ENCODE data around the gene FBRSL1. TPM values are rescaled to one million over a fixed set of nuclear protein-coding genes. Genes with fewer than 3 reads are reported as not detected.
A peak's percentile ranks its signal among the peaks of the same experiment; 100 is the strongest.

The FBRSL1 gene
- total and polyA plus RNA-seq, 2 donors (not counting 3 experiments of a cell fraction or from before 2014, with no cell fraction given) = 19.3 to 79.8 TPM

GRCh38 chr12:132558861-132559623 is 69.1 kb downstream of the FBRSL1 start:
- POLR2A ChIA-PET = no interaction called here
- no peak for FAIRE-seq
- CTCF ChIA-PET = interaction anchor here (0.7 to 1.1 kb wide), 7 partner anchors 35 to 405 kb away, joined by 3 to 6 read pairs (median 4); no protein-coding TSS in a partner anchor

More at GRCh38 chr12:132558861-132559623, 69.1 kb downstream of the FBRSL1 start:
- intact Hi-C loops (cut with micrococcal nuclease) (no loop called here), dilution Hi-C loops (cut with MboI; ENCODE audit: extremely low pct_ligation_motif_present, low sequenced_read_pairs) (no loop called here)
- H3K4me1 ChIP-seq (ENCODE audit: control insufficient read depth, extremely low read depth, insufficient read depth, low read length) = peaks cover 5% of the 10 kb centered on the region
- peak overlapping the region; percentile 31 for H3K4me2 ChIP-seq (ENCODE audit: insufficient read depth, low read length)
- no peak for TF ChIP-seq CTCF (IDR thresholded peaks at IDR 0.05; ENCODE audit: extremely low read depth in 1 of 2, insufficient read depth in 1 of 2, low read depth in 1 of 2, low read length in 2 of 2)
- TF ChIP-seq FOS (IDR thresholded peaks at IDR 0.05; ENCODE audit: borderline replicate concordance, insufficient read depth, low read length) = no peak
- no peak for TF ChIP-seq EZH2 (IDR thresholded peaks at IDR 0.05; ENCODE audit: borderline replicate concordance, low read depth, low read length, severe bottlenecking)
- no peak for TF ChIP-seq POLR2AphosphoS5 (IDR thresholded peaks at IDR 0.05; ENCODE audit: insufficient read depth, low read depth, low read length)
- no peak for TF ChIP-seq POLR2A (IDR thresholded peaks at IDR 0.05; ENCODE audit: low read depth, low read length)
- TF ChIP-seq MAX (IDR thresholded peaks at IDR 0.05; ENCODE audit: insufficient read depth, insufficient read length) = no peak
- TF ChIP-seq JUN (IDR thresholded peaks at IDR 0.05; ENCODE audit: borderline replicate concordance, insufficient read depth, insufficient read length, low read depth) = no peak
- TF ChIP-seq GATA2 (IDR thresholded peaks at IDR 0.05; ENCODE audit: insufficient read depth, insufficient read length, low read depth, low read length) = no peak
- TF ChIP-seq MYC (IDR thresholded peaks at IDR 0.05; ENCODE audit: low read depth, low read length) = no peak
- no peak overlapping the region for H2AFZ ChIP-seq (ENCODE audit: low read depth, low read length)
- H3K27ac ChIP-seq (ENCODE audit: insufficient read depth, low read depth, low read length) = no peak overlapping the region
- DNase-seq (ENCODE audit: low read depth, low spot score) = no peak
- no peaks in the 10 kb centered on the region for H3K36me3 ChIP-seq (ENCODE audit: control insufficient read depth in 2 of 2, extremely low read depth in 1 of 2, insufficient read depth in 2 of 2, low read length in 2 of 2)
- H3K9me3 ChIP-seq (replicated peaks; ENCODE audit: control insufficient read depth, insufficient read depth, low read length) = no peaks in the 10 kb centered on the region
- no peak overlapping the region for H3K9ac ChIP-seq (replicated peaks; ENCODE audit: extremely low read depth, insufficient read depth, low read length)
- BruUV-seq (replicated peaks) = no TSS peak
- no peaks in the 10 kb centered on the region for H3K27me3 ChIP-seq (ENCODE audit: control insufficient read depth in 2 of 2, insufficient read depth in 2 of 2, low read length in 2 of 2)
- H4K20me1 ChIP-seq (replicated peaks; ENCODE audit: control insufficient read depth, extremely low read depth, insufficient read depth, low read length) = no peaks in the 10 kb centered on the region
- H3K4me3 ChIP-seq (replicated peaks in 1 of 3; ENCODE audit: insufficient read depth in 1 of 3, low read depth in 1 of 3, low read length in 3 of 3) = peak overlapping the region in 1 of 3 experiments; percentile 79
- H3K9me1 ChIP-seq (replicated peaks; ENCODE audit: control insufficient read depth, extremely low read depth, insufficient read depth, low read length) = no peaks in the 10 kb centered on the region
- peaks cover 33% of the 10 kb centered on the region for H3K79me2 ChIP-seq (ENCODE audit: control insufficient read depth, insufficient read depth, low read length)
